Neuron (in vitro differentiated cells): ENCODE measurements around the gene ADCY9.

ENCODE experiments used
- H2AFZ ChIP-seq: one replicate; pipeline ENCODE4 v1.6.1; 2013; ENCODE audit warnings: low read depth, mild to moderate bottlenecking, inconsistent platforms, low read length, moderate library complexity
- H3K27me3 ChIP-seq: one replicate; pipeline ENCODE4 v1.6.1; 2013; ENCODE audit warnings: low read length; ENCODE audit not compliant: insufficient read depth
- H3K36me3 ChIP-seq: one replicate; pipeline ENCODE4 v1.6.1; 2013; ENCODE audit warnings: low read length; ENCODE audit not compliant: insufficient read depth
- H3K4me1 ChIP-seq: one replicate; pipeline ENCODE4 v1.6.1; 2013; ENCODE audit warnings: low read length; ENCODE audit not compliant: insufficient read depth
- H3K4me3 ChIP-seq: 2 replicates; pipeline ENCODE4 v1.5.1; 2013; ENCODE audit warnings: mild to moderate bottlenecking, low read length, moderate library complexity
- H3K9me3 ChIP-seq: one replicate; pipeline ENCODE4 v1.6.1; 2013; ENCODE audit warnings: low read length

ADCY9 gene

DNA sequence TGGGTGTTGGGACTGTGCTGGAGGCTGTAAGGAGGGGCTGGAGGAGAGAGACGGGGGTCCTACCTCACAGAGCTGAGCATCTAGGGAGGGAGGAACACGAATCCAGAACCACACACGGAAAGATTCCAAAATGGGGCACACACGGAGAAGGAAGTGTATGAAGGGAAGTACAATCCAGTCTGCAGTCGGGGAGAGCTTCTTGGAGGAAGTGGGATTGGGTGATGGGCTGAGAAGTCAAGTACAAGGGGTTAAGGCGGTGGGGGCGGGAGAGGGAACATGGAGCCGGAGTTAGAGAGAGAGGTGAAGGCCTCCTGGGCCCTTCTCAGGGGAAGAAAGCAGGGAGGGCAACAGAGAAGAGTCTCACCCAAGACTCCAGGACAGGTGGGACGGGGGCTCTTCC, 128.2 kb downstream of the ADCY9 start:
- no peaks in the 10 kb centered on the region for H3K4me1 ChIP-seq
- H3K27me3 ChIP-seq = no peaks in the 10 kb centered on the region
- no peaks in the 10 kb centered on the region for H3K9me3 ChIP-seq
- H3K4me3 ChIP-seq = no peak overlapping the region
- H3K36me3 ChIP-seq = no peaks in the 10 kb centered on the region
- H2AFZ ChIP-seq = no peak overlapping the region

DNA sequence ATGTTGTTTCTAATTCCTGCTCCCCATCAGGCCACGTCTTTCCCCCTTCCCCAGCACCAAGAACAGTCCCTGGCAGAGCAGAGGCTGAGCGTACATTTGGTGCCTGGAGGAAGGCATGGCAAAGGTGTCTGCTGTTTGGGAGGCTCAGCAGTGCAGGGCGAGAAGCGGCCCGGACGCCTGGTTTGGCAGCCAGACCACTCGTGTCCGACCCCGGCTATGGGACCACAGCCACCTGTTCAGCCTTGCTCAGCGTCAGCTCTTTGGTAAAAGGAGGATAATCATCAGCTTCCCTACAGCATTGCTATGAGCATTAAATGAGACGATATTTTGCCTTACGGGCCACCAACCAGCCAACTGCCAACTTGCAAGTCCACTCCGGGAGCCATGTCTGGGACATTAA, 129.0 kb downstream of the ADCY9 start:
- no peaks in the 10 kb centered on the region for H3K36me3 ChIP-seq
- H2AFZ ChIP-seq = no peak overlapping the region
- no peaks in the 10 kb centered on the region for H3K4me1 ChIP-seq
- no peak overlapping the region for H3K4me3 ChIP-seq
- no peaks in the 10 kb centered on the region for H3K27me3 ChIP-seq
- no peaks in the 10 kb centered on the region for H3K9me3 ChIP-seq

DNA sequence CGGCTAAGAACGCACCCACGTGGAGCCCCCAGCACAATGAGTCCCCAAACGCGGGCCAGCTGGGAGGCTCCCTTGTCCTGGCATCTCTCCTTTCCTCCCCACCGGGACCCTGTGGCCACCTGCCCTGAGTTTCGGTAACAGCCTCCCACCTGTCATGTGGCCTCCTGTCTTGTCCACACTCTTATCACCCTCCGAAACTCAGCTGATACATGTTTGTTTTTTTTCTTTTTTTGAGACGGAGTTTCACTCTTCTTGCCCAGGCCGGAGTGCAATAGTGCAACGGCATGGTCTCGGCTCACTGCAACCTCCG, 130.1 kb downstream of the ADCY9 start:
- no peaks in the 10 kb centered on the region for H3K4me1 ChIP-seq

DNA sequence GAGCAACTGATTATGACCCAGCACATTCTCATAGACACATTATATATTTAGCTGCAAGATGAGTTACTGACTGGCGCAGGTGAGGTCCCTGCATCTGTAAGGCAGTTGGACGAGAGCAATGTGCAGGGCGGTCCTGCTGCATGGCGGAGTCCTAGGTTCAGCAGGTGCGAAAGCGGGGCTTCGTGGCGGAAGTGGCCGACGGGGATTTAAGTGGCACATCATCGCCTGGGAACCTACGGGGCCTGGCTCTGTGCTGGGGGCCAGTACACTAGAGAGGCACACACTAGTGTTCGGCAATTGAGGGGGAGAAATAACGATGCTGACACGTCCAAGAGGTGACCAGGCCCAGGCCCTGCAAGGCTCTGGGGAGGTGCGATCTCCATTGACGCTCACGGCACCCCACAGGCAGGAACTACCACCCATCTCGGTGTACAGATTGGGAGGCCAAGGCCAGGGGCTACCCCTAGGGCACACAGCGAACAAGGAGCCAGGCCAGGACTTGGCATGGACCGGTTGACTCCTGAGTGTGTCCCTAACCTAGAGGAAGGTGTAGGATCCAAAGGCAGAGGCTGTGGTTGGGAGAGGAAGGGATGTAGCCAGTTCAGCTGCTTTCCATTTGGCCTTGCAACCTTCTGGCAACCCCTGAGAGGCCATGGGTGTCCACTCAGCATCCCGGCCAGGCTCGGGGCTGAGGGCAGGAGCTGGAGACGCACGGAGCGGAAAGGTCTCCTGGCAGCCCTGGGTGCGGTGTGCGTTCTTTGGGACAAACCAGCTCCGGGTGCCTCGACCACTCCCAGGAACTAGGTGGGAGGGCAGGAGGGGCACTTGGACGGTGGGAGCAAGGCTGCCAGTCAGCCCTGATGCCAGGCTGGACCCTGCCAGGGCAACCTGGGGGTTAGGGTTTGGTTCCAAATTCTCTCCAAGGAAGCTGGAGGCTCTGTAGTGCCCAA, 131.9 kb downstream of the ADCY9 start:
- no peaks in the 10 kb centered on the region for H3K36me3 ChIP-seq
- no peak overlapping the region for H3K4me3 ChIP-seq
- H2AFZ ChIP-seq = no peak overlapping the region
- H3K4me1 ChIP-seq = no peaks in the 10 kb centered on the region
- H3K9me3 ChIP-seq = no peaks in the 10 kb centered on the region
- no peaks in the 10 kb centered on the region for H3K27me3 ChIP-seq

More for the DNA sequence above, 130.1 kb downstream of the ADCY9 start:
- H3K36me3 ChIP-seq = no peaks in the 10 kb centered on the region
- no peaks in the 10 kb centered on the region for H3K27me3 ChIP-seq
- H3K4me3 ChIP-seq = no peak overlapping the region
- H3K9me3 ChIP-seq = no peaks in the 10 kb centered on the region
- no peak overlapping the region for H2AFZ ChIP-seq

DNA sequence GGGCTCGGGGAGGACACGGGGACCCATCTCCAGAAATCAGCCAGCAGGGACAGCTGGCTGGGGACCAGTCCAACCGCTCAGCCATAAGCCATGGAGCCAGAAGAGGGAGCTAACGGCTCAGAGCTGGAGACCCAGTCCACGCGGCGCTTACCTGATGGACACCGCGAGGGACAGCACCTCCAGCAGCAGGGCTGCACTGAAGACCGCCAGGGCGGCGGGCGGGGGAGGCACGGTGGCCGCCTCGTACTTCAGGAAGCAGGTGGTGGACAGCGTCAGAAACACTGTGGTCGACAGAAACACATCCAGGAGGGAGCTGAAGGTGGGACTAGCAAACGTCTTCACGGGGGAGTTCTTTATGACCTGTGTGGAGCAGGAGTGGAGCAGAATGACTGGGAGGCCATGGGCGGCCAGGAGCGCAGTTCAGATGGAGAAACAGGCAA, 133.1 kb downstream of the ADCY9 start:
- no peaks in the 10 kb centered on the region for H3K4me1 ChIP-seq
- H3K36me3 ChIP-seq = no peaks in the 10 kb centered on the region
- H3K27me3 ChIP-seq = no peaks in the 10 kb centered on the region
- H3K4me3 ChIP-seq = no peak overlapping the region
- no peak overlapping the region for H2AFZ ChIP-seq
- no peaks in the 10 kb centered on the region for H3K9me3 ChIP-seq

DNA sequence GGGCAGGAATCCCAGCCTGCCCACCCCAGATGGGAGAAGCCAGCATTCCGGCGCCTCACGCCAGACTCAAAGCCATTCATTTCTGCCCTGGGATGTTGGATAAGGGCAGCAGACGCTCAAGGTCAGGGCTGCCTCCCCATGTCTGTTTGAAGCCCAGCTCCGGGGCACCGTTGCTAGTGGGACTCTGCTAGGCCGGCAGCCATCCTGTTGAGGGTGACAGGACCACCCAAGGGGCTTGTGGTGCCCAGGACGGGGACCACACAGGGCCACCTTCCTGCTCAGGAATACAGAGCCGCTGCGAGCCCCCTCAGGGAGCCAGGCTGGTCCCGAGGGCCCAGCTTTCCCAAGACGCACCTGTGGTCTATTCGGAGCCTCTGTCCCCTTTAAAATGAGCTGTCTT, 134.0 kb downstream of the ADCY9 start:
- no peaks in the 10 kb centered on the region for H3K4me1 ChIP-seq
- H3K9me3 ChIP-seq = no peaks in the 10 kb centered on the region
- H3K36me3 ChIP-seq = no peaks in the 10 kb centered on the region
- H3K4me3 ChIP-seq = no peak overlapping the region
- no peaks in the 10 kb centered on the region for H3K27me3 ChIP-seq
- H2AFZ ChIP-seq = no peak overlapping the region

DNA sequence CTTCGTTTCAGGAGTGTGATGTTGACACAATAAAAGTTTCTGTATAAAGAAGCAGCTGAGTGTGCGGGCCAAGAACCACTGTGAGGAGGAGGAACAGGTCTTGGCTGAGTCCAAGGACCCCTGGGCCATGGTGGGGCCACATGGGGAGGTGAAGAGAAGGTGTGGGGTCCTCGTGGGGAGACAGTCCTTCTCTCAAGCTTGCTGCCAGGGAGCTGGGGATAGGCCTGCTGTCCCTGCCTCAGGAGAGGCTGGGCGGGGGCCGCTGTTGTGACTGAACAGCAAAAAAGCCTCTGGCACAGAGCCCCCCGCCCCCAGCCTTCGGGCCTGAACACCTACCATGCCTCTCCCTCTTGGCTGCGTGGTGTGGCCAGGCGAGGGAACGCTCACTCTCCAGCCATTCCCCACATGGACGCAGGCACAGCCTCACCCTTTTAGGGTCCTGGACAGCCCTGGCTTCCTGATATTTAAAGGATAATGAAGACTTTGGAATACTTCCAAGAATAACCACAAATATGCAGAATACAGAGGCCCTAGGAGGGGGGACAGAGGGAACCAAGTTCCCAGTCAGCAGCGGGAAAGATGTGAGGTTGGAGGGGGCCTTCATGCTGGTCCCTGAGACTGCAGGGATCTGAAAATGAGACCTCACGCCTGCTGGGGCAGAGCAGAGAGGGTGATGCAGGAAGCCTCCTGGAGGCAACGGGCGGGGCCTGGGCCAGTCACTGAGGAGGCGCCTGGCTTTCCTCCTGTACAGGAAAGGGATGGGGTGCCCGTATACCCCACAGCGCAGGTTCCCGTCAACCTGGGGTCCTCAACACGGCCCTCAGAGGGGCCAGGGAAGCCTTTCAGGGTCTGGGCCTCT, 135.8 kb downstream of the ADCY9 start:
- Histone ChIP-seq H3K36me3 (peaks cover 5% of the 10 kb centered on the region), H3K9me3 (no peaks in the 10 kb centered on the region), H3K4me3 (no peak overlapping the region), H3K27me3 (no peaks in the 10 kb centered on the region), H3K4me1 (no peaks in the 10 kb centered on the region), H2AFZ (no peak overlapping the region)

DNA sequence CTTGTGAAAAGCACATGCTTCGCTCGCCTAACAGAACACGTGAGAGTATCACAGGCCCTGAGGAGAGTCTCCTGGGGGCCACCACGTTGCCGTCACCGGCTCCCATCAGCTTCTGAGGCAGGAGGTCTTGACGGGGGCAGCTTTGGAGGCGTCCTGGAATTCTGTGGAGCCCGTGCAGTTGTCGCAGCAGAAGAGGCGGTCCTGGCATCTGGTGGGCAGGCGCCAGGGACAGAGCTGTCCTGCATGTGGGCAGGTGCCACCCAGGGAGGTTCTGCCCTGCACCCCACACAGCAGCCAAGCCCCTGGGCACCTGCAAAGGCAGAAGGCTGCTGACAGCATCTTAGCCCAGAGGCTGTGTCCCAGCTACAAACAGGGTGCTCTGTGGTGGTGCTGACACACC, 136.7 kb downstream of the ADCY9 start:
- no peak overlapping the region for H3K4me3 ChIP-seq
- no peaks in the 10 kb centered on the region for H3K4me1 ChIP-seq
- H3K9me3 ChIP-seq = no peaks in the 10 kb centered on the region
- no peak overlapping the region for H2AFZ ChIP-seq
- peaks cover 5% of the 10 kb centered on the region for H3K36me3 ChIP-seq
- H3K27me3 ChIP-seq = no peaks in the 10 kb centered on the region

DNA sequence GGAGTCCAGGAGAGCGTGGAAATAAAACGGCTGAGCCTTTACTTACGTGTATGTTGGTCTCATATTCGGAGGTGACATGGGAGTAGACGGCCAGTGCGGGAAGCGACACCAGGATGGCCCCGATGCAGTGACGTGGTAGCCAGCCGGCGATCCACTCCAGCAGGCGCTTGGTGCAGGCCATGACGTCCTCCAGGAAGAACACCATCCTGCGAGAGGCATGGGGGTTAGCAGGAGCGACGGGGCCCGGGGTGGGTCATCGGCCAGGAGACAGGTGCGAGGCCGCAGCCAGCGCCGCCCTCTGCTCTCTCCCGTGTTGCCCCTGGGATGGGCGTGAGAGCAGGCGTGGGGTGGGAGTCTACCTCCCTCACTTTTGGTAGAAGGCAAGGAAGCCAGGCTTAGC, 137.2 kb downstream of the ADCY9 start:
- peaks cover 5% of the 10 kb centered on the region for H3K36me3 ChIP-seq
- H3K4me1 ChIP-seq = no peaks in the 10 kb centered on the region
- no peak overlapping the region for H3K4me3 ChIP-seq
- H3K9me3 ChIP-seq = no peaks in the 10 kb centered on the region
- H3K27me3 ChIP-seq = no peaks in the 10 kb centered on the region
- H2AFZ ChIP-seq = no peak overlapping the region

DNA sequence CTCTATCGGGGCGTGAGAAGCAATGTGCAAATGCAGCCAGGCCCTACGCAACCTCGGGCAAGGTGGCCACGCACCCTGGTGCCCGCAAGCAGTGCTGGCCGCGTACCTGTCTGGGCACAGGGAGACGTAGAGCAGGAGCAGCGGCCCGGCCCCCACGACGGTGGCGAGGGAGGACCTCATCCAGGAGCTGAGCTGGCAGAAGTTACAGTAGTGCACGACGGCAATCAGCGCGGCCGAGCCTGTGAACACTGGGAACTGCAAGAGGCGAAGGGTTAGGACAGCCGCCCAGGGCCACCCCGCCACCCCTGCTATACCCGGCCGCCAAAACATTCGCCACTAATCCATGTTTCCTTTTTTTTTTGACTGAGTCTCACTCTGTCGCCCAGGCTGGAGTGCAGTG, 138.9 kb downstream of the ADCY9 start:
- no peak overlapping the region for H2AFZ ChIP-seq
- H3K27me3 ChIP-seq = no peaks in the 10 kb centered on the region
- H3K4me1 ChIP-seq = no peaks in the 10 kb centered on the region
- peaks cover 5% of the 10 kb centered on the region for H3K36me3 ChIP-seq
- H3K9me3 ChIP-seq = no peaks in the 10 kb centered on the region
- H3K4me3 ChIP-seq = no peak overlapping the region

DNA sequence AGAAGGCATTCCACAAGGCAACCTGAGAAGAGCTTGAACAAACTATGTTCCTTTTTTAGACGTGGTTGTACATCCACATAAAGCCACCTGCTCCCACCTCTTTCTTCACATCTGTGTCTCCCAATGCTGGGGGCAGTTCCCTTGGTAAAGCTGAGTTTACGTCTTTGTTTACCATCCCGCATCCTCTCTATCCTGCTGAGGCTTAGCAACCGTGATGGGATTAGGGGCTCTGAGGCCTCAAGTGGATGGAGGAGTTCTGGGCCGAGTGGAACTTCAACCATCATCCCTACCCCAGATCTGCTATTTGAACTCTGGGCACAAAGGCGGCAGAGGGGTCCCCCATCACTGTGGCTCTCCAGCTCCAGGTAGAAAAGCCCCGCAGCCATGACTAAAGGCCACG, 141.5 kb downstream of the ADCY9 start:
- Histone ChIP-seq H3K4me1 (no peaks in the 10 kb centered on the region), H3K4me3 (no peak overlapping the region), H3K36me3 (peaks cover 5% of the 10 kb centered on the region), H3K27me3 (no peaks in the 10 kb centered on the region), H3K9me3 (no peaks in the 10 kb centered on the region), H2AFZ (no peak overlapping the region)

DNA sequence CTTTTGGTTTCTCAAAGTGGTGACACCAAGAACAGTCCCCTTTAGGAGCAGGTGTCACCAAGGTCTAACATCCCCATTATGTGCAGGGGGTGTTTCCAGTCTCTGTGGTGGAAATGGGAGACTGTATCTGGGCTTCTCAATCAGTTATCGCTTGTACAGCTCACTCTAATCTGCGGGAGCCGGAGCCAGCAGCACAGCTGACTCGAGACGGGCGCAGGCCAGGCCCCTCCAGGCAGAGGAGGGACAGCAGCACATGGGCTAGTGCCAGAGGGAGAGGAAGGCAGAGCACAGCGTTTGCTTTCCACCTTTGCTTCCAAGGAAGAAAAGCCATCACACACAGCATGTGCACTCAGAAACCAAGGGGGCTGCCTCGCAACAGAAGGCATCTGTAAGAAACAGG, 144.5 kb downstream of the ADCY9 start:
- H3K4me3 ChIP-seq = no peak overlapping the region
- no peaks in the 10 kb centered on the region for H3K27me3 ChIP-seq
- peaks cover 3% of the 10 kb centered on the region for H3K9me3 ChIP-seq
- no peaks in the 10 kb centered on the region for H3K4me1 ChIP-seq
- H3K36me3 ChIP-seq = peaks cover under 1% of the 10 kb centered on the region
- H2AFZ ChIP-seq = no peak overlapping the region

DNA sequence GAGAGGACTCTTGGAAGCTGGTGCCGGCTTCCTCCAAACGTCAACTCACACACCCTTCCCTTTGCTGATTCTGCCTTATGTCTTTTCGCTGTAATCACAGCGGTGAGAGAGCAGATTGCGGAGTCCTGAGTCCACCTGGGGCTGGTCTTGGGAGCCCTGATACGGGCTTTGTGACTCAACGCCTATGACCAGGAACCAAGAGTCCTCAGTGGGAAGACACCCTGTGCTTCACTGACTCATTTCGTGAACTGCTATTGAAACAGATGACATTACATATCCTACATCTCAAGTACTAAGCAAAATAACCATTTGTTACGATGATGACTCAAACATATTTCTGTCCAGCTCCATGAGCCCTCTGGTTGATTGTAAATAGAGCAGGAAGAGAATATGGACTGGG, 145.0 kb downstream of the ADCY9 start:
- peaks cover 3% of the 10 kb centered on the region for H3K36me3 ChIP-seq

More for the DNA sequence above, 145.0 kb downstream of the ADCY9 start:
- H3K27me3 ChIP-seq = no peaks in the 10 kb centered on the region
- no peak overlapping the region for H3K4me3 ChIP-seq
- H3K4me1 ChIP-seq = no peaks in the 10 kb centered on the region
- H3K9me3 ChIP-seq = peaks cover 8% of the 10 kb centered on the region
- no peak overlapping the region for H2AFZ ChIP-seq
